Stimulated activated CD8-positive, alpha-beta memory T cell treated with anti-CD3 and anti-CD28 coated beads, Interleukin-12 subunit alpha, Interleukin-12 subunit beta, amount 100 ng/mL, for 24 hours (primary cell): ENCODE measurements around the gene BRSK2.

ENCODE experiments used
- DNase-seq: peaks from one replicate; pipeline ENCODE4 v3.0.0-alpha.2; 2020; ENCODE audit errors: extremely low read depth

Gene BRSK2

GRCh38 chr11:1482581-1483444 is 93.1 kb downstream of the BRSK2 start:
- DNase-seq, result no peak

GRCh38 chr11:1483445-1483961 is 93.8 kb downstream of the BRSK2 start:
- DNase-seq, result no peak

GRCh38 chr11:1484061-1484671 is 94.4 kb downstream of the BRSK2 start:
- no peak for DNase-seq

GRCh38 chr11:1484695-1485503 is 95.2 kb downstream of the BRSK2 start:
- DNase-seq, result no peak

- DNase-seq, result no peak
Observed at GRCh38 chr11:1485504-1485885, 95.8 kb downstream of the BRSK2 start.

- no peak for DNase-seq
Observed at GRCh38 chr11:1486054-1486825, 96.5 kb downstream of the BRSK2 start, which contains the start of gene MOB2. TSS of gene MOB2 (minus strand) at chr11:1486779. CDS start at chr11:1486556, 223 bp downstream.

- no peak for DNase-seq
Observed at GRCh38 chr11:1487091-1487850, 97.5 kb downstream of the BRSK2 start.

GRCh38 chr11:1487851-1488574 is 98.3 kb downstream of the BRSK2 start:
- DNase-seq, result no peak

GRCh38 chr11:1488575-1489180 is 98.9 kb downstream of the BRSK2 start:
- no peak for DNase-seq

GRCh38 chr11:1490651-1491050 is 100.9 kb downstream of the BRSK2 start:
- DNase-seq, result no peak

GRCh38 chr11:1491379-1491778 is 101.6 kb downstream of the BRSK2 start:
- DNase-seq, result no peak

- no peak for DNase-seq
Observed at GRCh38 chr11:1493650-1494244, 104.0 kb downstream of the BRSK2 start.

- DNase-seq, result no peak
Observed at GRCh38 chr11:1494650-1495049, 104.9 kb downstream of the BRSK2 start.

GRCh38 chr11:1496091-1496760 is 106.5 kb downstream of the BRSK2 start:
- no peak for DNase-seq

- no peak for DNase-seq
Observed at GRCh38 chr11:1496761-1497095, 107.0 kb downstream of the BRSK2 start.

GRCh38 chr11:1497600-1497999 is 107.9 kb downstream of the BRSK2 start:
- DNase-seq, result no peak

- DNase-seq, result no peak
Observed at GRCh38 chr11:1498262-1498661, 108.5 kb downstream of the BRSK2 start.

GRCh38 chr11:1499261-1499890 is 109.6 kb downstream of the BRSK2 start:
- no peak for DNase-seq
